ENCODE results near the gene PDHB.
A peak's percentile ranks its signal among the peaks of the same experiment; 100 is the strongest.

PDHB gene

GRCh38 chr3:58416191-58416590 is 17.4 kb downstream of the PDHB start:
- peaks cover 3% of the 10 kb centered on the region for H3K36me3 ChIP-seq (replicated peaks)

GRCh38 chr3:58414538-58415197 is 19.0 kb downstream of the PDHB start:
- H3K4me3 ChIP-seq (ENCODE audit: low read depth, low read length) = no peak overlapping the region
- no peak overlapping the region for H3K27ac ChIP-seq
- TF ChIP-seq CTCF (IDR thresholded peaks at IDR 0.05; ENCODE audit: low read depth, low read length, missing control alignments) = peak; percentile 80
- in situ Hi-C loops (cut with HindIII; ENCODE audit: low pct_ligation_motif_present, low sequenced_read_pairs) = no loop called here
- DNase-seq = peak; percentile 70
- peaks cover 12% of the 10 kb centered on the region for H3K36me3 ChIP-seq (replicated peaks)
- no peaks in the 10 kb centered on the region for H3K27me3 ChIP-seq (replicated peaks)

More at GRCh38 chr3:58416191-58416590, 17.4 kb downstream of the PDHB start:
- Histone ChIP-seq H3K4me3 (ENCODE audit: low read depth, low read length) (no peak overlapping the region), H3K27me3 (replicated peaks) (no peaks in the 10 kb centered on the region), H3K27ac (no peak overlapping the region)
- no peak for DNase-seq
- no peak for TF ChIP-seq CTCF (IDR thresholded peaks at IDR 0.05; ENCODE audit: low read depth, low read length, missing control alignments)
- in situ Hi-C loops (cut with HindIII; ENCODE audit: low pct_ligation_motif_present, low sequenced_read_pairs) = no loop called here

DNA sequence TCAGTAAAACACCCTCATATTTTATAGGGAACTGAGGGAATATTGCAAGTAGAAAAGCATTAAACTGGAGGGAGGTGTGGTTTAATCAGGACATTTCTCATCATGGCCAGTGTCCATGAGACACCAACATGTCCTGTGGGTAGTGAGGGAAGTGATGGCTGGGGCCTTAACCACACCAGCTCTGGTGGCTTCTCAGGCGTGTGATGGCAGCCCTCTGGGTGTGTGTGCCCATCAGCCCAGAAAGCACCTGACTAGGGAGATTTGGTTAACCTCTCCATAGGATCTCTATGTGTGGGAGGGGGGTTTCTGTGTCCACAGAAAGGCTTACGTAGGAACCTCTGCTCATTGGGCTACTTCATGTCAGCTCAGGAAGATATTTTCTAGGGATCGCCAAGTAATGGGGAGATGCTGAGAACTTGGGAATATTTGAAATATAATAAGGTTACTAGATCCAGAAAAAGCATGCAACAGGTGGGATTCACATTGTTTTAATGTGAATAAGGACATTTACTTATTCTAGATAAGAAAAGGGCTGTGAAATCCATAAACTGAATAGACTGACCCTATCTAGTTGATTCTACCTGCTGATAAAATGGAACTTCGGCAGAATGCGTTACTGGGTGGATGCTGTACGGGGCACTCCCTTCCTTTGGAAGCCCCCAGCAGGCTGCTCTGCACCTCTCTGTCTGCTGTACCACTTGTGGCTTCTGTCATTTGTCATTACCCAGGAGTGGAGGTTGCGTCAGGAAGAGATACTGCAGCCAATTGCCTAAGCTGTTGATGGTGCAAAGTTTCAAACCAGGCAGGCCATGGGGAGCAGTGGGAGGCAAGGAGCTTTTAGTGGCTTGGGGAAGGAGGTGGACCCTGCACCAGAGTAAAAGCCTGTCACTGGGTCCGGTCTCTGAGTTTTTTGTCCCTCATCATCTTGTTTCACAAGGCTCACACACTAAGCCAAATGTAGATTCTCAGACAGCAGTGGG is 21.5 kb downstream of the PDHB start:
- TF ChIP-seq CTCF (IDR thresholded peaks at IDR 0.05; ENCODE audit: low read depth, low read length, missing control alignments) = no peak
- H3K4me3 ChIP-seq (ENCODE audit: low read depth, low read length) = no peak overlapping the region
- H3K27me3 ChIP-seq (replicated peaks) = no peaks in the 10 kb centered on the region
- peaks cover 12% of the 10 kb centered on the region for H3K36me3 ChIP-seq (replicated peaks)
- H3K27ac ChIP-seq = no peak overlapping the region
- in situ Hi-C loops (cut with HindIII; ENCODE audit: low pct_ligation_motif_present, low sequenced_read_pairs) = no loop called here
- DNase-seq = no peak

GRCh38 chr3:58411036-58411435 is 22.6 kb downstream of the PDHB start:
- TF ChIP-seq CTCF (IDR thresholded peaks at IDR 0.05; ENCODE audit: low read depth, low read length, missing control alignments) = no peak
- Histone ChIP-seq H3K27ac (no peak overlapping the region), H3K36me3 (replicated peaks) (peaks cover 12% of the 10 kb centered on the region), H3K4me3 (ENCODE audit: low read depth, low read length) (no peak overlapping the region), H3K27me3 (replicated peaks) (no peaks in the 10 kb centered on the region)
- DNase-seq = no peak
- in situ Hi-C loops (cut with HindIII; ENCODE audit: low pct_ligation_motif_present, low sequenced_read_pairs) = no loop called here

DNA sequence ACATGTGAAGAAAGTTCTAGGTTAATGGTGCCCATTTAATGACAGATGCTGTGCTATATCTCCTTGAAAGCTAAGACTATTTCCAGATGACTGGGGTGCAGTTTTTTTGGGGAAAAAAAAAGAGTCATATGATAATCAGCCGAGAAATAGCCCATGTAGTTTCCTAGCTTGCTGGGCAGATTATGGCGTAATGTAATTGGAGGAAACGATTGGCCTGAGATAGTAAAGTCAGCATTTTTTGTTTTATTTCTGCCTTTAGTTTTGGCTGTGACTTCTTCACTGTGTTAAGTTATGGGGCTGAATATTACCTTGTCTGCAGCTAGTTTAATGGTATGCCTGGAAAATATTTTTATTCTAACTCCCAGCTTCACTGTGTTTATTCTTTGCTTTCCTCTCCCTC is 24.0 kb downstream of the PDHB start:
- peaks cover 9% of the 10 kb centered on the region for H3K36me3 ChIP-seq (replicated peaks)
- in situ Hi-C loops (cut with HindIII; ENCODE audit: low pct_ligation_motif_present, low sequenced_read_pairs) = no loop called here
- no peak overlapping the region for H3K27ac ChIP-seq
- no peak for TF ChIP-seq CTCF (IDR thresholded peaks at IDR 0.05; ENCODE audit: low read depth, low read length, missing control alignments)
- no peaks in the 10 kb centered on the region for H3K27me3 ChIP-seq (replicated peaks)
- DNase-seq = no peak
- H3K4me3 ChIP-seq (ENCODE audit: low read depth, low read length) = no peak overlapping the region

Measured in brain microvascular endothelial cell (primary cell).